ENCODE results near the gene ENDOG. TPM values are rescaled to one million over a fixed set of nuclear protein-coding genes. Genes with fewer than 3 reads are reported as not detected.
"Not testable (repeated sequence)": the region's sequence is repeated elsewhere in the genome, so short reads cannot be mapped to it uniquely, and the experiment has no call there.

ENDOG gene
- polyA plus RNA-seq, 4 donors: 4.5 to 16.8 (median 7.3) TPM

DNA sequence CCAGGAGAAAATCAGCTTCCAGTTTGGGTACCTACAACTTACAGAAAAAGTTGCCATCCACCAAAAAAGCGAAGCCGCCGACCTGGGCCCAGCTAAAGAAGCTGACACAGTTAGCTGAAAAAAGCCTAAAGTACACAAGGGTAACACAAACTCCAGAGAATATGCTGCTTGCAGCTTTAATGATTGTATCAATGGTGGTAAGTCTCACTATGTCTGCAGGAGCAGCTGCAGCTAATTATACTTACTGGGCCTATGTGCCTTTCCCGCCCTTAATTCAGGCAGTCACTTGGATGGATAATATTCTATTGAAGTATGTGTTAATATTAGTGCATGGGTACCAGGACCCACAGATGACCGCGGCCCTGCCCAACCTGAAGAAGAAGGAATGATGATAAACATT is 36.2 kb downstream of the ENDOG start:
- not testable (repeated sequence) for DNase-seq (ENCODE audit: low read depth in 4 of 4, low spot score in 3 of 4)

DNA sequence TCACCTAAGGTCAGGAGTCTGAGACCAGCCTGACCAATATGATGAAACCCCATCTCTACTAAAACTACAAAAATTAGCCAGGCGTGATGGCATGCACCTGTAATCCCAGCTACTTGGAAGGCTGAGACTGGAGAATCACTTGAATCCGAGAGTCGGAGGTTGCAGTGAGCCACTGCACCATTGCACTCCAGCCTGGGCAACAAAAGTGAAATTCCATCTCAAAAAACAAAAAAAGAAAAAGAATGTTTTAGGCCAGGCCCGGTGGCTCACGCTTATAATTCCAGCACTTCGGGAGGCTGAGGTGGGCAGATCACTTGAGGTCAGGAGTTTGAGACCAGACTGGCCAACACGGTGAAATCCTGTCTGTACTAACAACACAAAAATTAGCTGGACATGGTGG is 40.2 kb downstream of the ENDOG start:
- DNase-seq (ENCODE audit: low read depth in 4 of 4, low spot score in 3 of 4): not testable (repeated sequence)

DNA sequence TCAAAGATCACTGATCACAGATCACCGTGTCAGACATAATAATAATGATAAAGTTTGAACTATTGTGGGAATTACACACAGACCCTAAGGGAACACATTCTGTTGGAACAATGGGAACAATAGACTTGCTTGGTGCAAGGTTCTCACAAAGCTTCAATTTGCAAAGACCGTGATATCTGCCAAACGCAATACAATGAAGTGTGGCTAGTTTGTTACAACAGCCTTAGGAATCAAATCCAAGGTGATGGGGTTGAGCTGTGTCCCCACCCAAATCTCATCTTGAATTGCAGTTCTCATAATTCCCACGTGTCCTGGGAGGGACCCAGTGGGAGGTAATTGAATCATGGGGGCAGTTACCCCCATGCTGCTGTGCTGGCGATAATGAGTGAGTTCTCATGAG is 42.6 kb downstream of the ENDOG start:
- DNase-seq (ENCODE audit: low read depth in 4 of 4, low spot score in 3 of 4): no peak

DNA sequence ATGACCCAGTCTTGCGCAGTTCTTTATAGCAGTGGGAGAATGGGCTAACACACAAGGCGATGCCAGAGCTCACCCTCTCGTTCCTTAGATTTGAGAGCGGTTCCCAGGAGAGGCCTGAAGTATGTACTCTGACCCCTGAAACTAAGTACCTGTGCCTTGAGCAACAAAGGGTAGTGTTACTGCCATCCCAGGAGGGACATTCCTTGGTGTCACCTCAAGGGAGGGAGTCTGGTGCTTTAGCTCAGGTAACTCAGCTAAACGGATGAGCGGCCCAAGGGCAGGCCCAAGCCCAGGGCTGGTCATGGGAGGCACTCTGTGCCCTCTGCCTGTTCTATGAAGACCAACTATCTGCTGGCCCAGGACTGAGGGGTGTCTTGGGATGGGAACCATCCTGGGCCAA is 43.2 kb downstream of the ENDOG start:
- DNase-seq (ENCODE audit: low read depth in 4 of 4, low spot score in 3 of 4): no peak

DNA sequence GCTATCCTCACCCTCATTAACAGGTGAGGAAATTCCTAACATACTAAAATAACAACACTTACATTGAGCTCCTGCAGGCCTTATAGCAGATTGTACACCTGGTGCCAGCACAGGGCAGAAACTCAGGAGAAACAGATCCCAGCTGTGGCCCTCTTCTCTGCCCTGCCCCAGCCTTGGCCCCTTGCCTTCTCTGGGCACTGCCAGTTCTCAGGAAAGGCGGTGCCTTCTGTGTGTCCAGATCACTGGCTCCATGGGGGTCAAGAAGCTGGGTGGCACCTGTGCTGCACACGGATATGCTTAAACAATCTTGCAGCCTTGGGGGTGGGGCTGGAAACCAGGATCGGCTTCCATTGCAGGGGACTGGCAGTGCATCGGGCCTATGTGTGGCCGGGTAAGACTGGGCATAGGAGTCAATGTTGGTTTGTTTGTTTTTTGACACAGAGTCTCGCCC is 44.1 kb downstream of the ENDOG start:
- no peak for DNase-seq (ENCODE audit: low read depth in 4 of 4, low spot score in 3 of 4)

DNA sequence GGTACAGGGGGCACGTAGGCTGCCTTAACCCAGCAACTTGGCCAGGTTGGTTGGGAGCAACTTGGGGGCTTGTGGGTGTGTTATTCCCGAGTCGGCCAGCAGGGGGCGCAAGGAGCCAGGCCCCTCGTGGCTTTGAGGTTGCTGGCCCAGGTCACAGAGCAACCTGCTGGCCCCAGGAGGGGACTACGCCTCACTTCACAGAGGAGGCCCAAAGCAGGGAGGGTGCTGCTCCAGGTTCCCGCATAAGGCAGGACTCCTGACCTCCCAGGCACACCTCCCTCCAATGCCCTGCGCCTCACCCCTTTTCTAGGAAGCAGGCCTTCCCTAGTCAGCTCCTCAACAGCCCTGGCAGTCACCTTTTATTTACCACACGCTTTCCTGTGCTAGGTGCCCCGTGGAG is 45.3 kb downstream of the ENDOG start:
- no peak for DNase-seq (ENCODE audit: low read depth in 4 of 4, low spot score in 3 of 4)

DNA sequence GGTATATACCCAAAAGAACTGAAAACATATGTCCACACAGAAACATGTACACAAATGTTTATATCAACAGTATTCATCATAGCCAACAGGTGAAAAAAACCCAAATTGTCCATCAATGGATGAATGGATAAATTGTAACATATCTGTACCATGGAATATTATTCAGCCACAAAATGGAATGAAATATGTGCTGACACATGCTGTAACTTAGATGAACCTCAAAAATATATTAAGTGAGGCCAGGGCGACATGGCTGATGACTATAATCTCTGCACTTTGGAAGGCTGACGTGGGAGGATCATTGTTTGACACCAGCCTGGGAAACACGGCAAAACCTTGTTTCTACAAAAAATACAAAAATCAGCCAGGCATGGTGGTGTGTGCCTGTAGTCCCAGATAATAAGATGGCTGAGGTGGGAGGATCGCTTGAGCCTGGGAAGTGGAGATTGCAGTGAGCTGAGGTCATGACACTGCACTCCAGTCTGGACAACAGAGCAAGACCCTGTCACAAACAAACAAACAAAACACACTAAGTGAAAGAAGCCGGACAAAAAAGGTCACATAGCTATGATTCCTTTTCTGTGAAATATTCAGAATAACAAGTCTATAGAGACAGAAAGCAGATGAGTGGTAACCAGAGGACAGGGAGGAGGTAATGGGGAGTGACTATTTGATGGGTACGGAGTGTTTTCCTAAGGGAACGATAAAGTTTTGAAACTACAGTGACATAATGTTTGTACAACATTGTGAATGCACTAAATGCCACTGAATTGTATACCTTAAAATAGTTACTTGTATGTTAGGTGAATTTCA is 52.0 kb downstream of the ENDOG start:
- DNase-seq (ENCODE audit: low read depth in 4 of 4, low spot score in 3 of 4): no peak

DNA sequence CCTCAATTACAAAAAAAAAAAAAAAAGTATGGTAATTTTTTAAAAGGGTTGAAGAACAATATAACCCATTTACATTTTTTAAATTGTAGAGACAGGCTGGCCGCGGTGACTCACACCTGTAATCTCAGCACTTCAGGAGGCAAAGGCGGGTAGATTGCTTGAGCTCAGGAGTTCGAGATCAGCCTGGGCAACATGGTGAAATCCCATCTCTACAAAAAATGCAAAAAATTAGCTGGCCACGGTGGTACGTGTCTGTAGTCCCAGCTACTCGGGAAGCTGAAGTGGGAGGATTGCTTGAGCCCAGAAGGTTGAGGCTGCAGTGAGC is 52.6 kb downstream of the ENDOG start:
- not testable (repeated sequence) for DNase-seq (ENCODE audit: low read depth in 4 of 4, low spot score in 3 of 4)

Other genes starting within 250 kb of the ENDOG start
- 10 to 100 TPM; 36.2 to 84.6 (median 56.2) TPM for gene DYNC2I2, start 161.7 kb upstream of the ENDOG start, polyA plus RNA-seq (ENCODE audit: insufficient read length in 4 of 4)
- 100 to 1,000 TPM; 466 to 785 (median 628) TPM for gene SET, start 129.3 kb upstream of the ENDOG start, polyA plus RNA-seq (ENCODE audit: insufficient read length in 4 of 4)
- 10 to 100 TPM in 1 of 4 donors, 1 to 10 TPM in 3; 5.9 to 14.8 (median 9.2) TPM for gene PKN3, start 116.0 kb upstream of the ENDOG start, polyA plus RNA-seq (ENCODE audit: insufficient read length in 4 of 4)
- gene ZDHHC12, start 94.4 kb upstream of the ENDOG start, polyA plus RNA-seq (ENCODE audit: insufficient read length in 4 of 4): 10 to 100 TPM in 3 of 4 donors, 1 to 10 TPM in 1; 5.6 to 23.0 (median 17.0) TPM
- 10 to 100 TPM; 28.6 to 39.9 (median 31.3) TPM for gene ZER1, start 46.6 kb upstream of the ENDOG start, polyA plus RNA-seq (ENCODE audit: insufficient read length in 4 of 4)
- gene TBC1D13, start 31.2 kb upstream of the ENDOG start, polyA plus RNA-seq (ENCODE audit: insufficient read length in 4 of 4): 10 to 100 TPM; 32.6 to 40.0 (median 35.8) TPM
- 10 to 100 TPM; 27.3 to 50.2 (median 38.5) TPM for gene SPOUT1, start 11.3 kb downstream of the ENDOG start, polyA plus RNA-seq (ENCODE audit: insufficient read length in 4 of 4)
- 10 to 100 TPM in 3 of 4 donors, 1 to 10 TPM in 1; 5.3 to 31.2 (median 19.8) TPM for gene KYAT1, start 63.5 kb downstream of the ENDOG start, polyA plus RNA-seq (ENCODE audit: insufficient read length in 4 of 4)
- 10 to 100 TPM; 24.1 to 30.7 (median 27.3) TPM for gene LRRC8A, start 63.6 kb downstream of the ENDOG start, polyA plus RNA-seq (ENCODE audit: insufficient read length in 4 of 4)
- 10 to 100 TPM; 39.0 to 71.7 (median 51.0) TPM for gene PHYHD1, start 102.5 kb downstream of the ENDOG start, polyA plus RNA-seq (ENCODE audit: insufficient read length in 4 of 4)
- gene DOLK, start 129.1 kb downstream of the ENDOG start, polyA plus RNA-seq (ENCODE audit: insufficient read length in 4 of 4): 10 to 100 TPM; 12.3 to 17.3 (median 16.0) TPM
- 10 to 100 TPM; 32.0 to 53.5 (median 41.4) TPM for gene NUP188, start 129.2 kb downstream of the ENDOG start, polyA plus RNA-seq (ENCODE audit: insufficient read length in 4 of 4)
- 100 to 1,000 TPM in 3 of 4 donors, 10 to 100 TPM in 1; 72.1 to 201 (median 105) TPM for gene SH3GLB2, start 209.8 kb downstream of the ENDOG start, polyA plus RNA-seq (ENCODE audit: insufficient read length in 4 of 4)
- gene MIGA2, start 218.1 kb downstream of the ENDOG start, polyA plus RNA-seq (ENCODE audit: insufficient read length in 4 of 4): 10 to 100 TPM; 13.2 to 33.5 (median 17.5) TPM

Measured in left renal pelvis (tissue), 4 donors.